Ishikawa (cell line): ENCODE results near the gene YIPF2.
A peak's percentile ranks its signal among the peaks of the same experiment; 100 is the strongest.

ENCODE experiments used
- CEBPB ChIP-seq: IDR thresholded peaks from 2 replicates; pipeline ENCODE4 v1.6.1; 2012
- CREB1 ChIP-seq: IDR thresholded peaks from 2 replicates; pipeline ENCODE4 v1.6.1; 2012; ENCODE audit warnings: low read depth
- EGR1 ChIP-seq: IDR thresholded peaks from 2 replicates; pipeline ENCODE4 v1.6.1; 2012
- EP300 ChIP-seq: IDR thresholded peaks from 2 replicates; pipeline ENCODE4 v1.6.1; 2012; ENCODE audit warnings: borderline replicate concordance
- FOXM1 ChIP-seq: IDR thresholded peaks from 2 replicates; pipeline ENCODE4 v1.6.1; 2012; ENCODE audit warnings: low read depth, borderline replicate concordance
- MAX ChIP-seq: IDR thresholded peaks from 2 replicates; pipeline ENCODE4 v1.6.1; 2012
- NFIC ChIP-seq: IDR thresholded peaks from 2 replicates; pipeline ENCODE4 v1.6.1; 2012
- RAD21 ChIP-seq: IDR thresholded peaks from 2 replicates; pipeline ENCODE4 v1.6.1; 2012; ENCODE audit warnings: low read depth
- REST ChIP-seq: IDR thresholded peaks from 2 replicates; pipeline ENCODE4 v1.6.1; 2012; ENCODE audit warnings: low read depth, mild to moderate bottlenecking
- TAF1 ChIP-seq: IDR thresholded peaks from 2 replicates; pipeline ENCODE4 v1.6.1; 2012; ENCODE audit warnings: low read depth, mild to moderate bottlenecking
- TCF12 ChIP-seq: IDR thresholded peaks from 2 replicates; pipeline ENCODE4 v1.6.1; 2012; ENCODE audit warnings: low read depth
- TEAD4 ChIP-seq: IDR thresholded peaks from 2 replicates; pipeline ENCODE4 v1.6.1; 2012
- USF1 ChIP-seq: IDR thresholded peaks from 2 replicates; pipeline ENCODE4 v1.6.1; 2012
- YY1 ChIP-seq: IDR thresholded peaks from 2 replicates; pipeline ENCODE4 v1.6.1; 2012; ENCODE audit warnings: low read depth
- ZBTB7A ChIP-seq: IDR thresholded peaks from 2 replicates; pipeline ENCODE4 v1.6.1; 2012; ENCODE audit warnings: low read depth

YIPF2 gene

GRCh38 chr19:10927730-10928562 is 493 bp downstream of the YIPF2 start:
- TF ChIP-seq EGR1 (no peak), NFIC (no peak), USF1 (peak; percentile 72), MAX (peak; percentile 37; the same call in 1 of the 2 replicates)

GRCh38 chr19:10924597-10924996 is 3.8 kb downstream of the YIPF2 start:
- TF ChIP-seq REST, result no peak
- TF ChIP-seq EGR1, result no peak
- no peak for TF ChIP-seq RAD21
- TF ChIP-seq TEAD4, result no peak
- no peak for TF ChIP-seq ZBTB7A
- no peak for TF ChIP-seq MAX
- no peak for TF ChIP-seq CREB1
- no peak for TF ChIP-seq TAF1
- TF ChIP-seq CEBPB, result no peak
- TF ChIP-seq YY1, result no peak
- no peak for TF ChIP-seq FOXM1
- TF ChIP-seq USF1, result no peak
- no peak for TF ChIP-seq TCF12

GRCh38 chr19:10923260-10924112 is 5.0 kb downstream of the YIPF2 start:
- TF ChIP-seq TEAD4, result no peak

GRCh38 chr19:10922638-10923014 is 5.8 kb downstream of the YIPF2 start:
- no peak for TF ChIP-seq YY1

GRCh38 chr19:10921910-10922637 is 6.4 kb downstream of the YIPF2 start:
- TF ChIP-seq EP300 (no peak), ZBTB7A (no peak), TEAD4 (no peak), CEBPB (no peak), RAD21 (no peak), EGR1 (no peak), TAF1 (no peak)

- no peak for TF ChIP-seq USF1
- TF ChIP-seq RAD21, result no peak
- TF ChIP-seq EGR1, result no peak
- no peak for TF ChIP-seq TCF12
- no peak for TF ChIP-seq EP300
- TF ChIP-seq FOXM1, result no peak
- no peak for TF ChIP-seq REST
- no peak for TF ChIP-seq YY1
- no peak for TF ChIP-seq ZBTB7A
- no peak for TF ChIP-seq TEAD4
- TF ChIP-seq TAF1, result no peak
- TF ChIP-seq CREB1, result no peak
- no peak for TF ChIP-seq CEBPB
- TF ChIP-seq NFIC, result no peak
- TF ChIP-seq MAX, result no peak
These were observed 7.1 kb downstream of the YIPF2 start for GRCh38 chr19:10921199-10921909.
